ENCODE measurements around the gene SAPCD2.

Gene SAPCD2

DNA sequence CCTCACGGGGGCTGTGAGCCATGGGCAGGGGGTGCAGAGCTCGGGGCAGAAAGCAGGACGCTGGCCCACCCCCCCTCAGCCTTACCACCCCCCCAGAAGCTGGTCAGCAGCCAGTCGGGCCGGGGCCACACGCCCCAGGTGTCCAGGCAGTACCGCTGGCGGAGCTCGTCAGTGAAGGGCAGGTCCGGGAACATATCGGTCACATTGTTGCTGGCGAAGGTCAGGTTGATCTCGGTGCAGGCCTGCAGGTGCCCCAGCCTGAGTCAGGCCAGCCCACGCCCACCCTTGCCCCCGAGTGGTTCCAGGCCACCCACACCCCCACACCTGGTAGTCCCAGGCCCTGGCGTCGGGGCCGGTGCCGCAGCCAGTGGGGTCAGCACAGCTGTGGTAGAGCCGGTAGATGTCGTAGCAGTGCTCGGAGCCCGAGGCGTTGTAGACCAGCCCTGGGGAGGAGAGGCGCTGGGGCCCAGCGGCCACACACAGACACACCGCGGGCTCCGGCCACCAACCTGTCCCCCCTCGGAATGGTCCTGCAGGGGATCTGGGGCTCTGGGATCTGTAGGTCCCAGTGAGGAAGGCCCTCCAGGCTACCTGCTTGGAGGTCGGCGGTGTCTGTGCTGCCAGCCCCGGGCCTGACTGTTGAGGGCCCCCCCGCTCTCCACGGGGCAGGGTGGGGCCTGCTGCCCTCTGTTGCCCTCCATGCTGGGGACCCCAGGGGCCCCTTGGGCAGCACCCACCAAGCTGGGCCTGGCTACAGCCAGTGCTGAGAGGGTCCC is 41.6 kb upstream of the SAPCD2 start:
- Mint-ChIP-seq H3K9me3 (no peaks in the 10 kb centered on the region), H3K4me3 (no peak overlapping the region), H3K27ac (ENCODE audit: low read depth) (no peak overlapping the region), H3K36me3 (ENCODE audit: insufficient read depth) (peaks cover 20% of the 10 kb centered on the region), H3K4me1 (no peaks in the 10 kb centered on the region), H3K27me3 (no peaks in the 10 kb centered on the region)
- no peak for ATAC-seq (replicated peaks; ENCODE audit: extremely low read depth, poor library complexity, severe bottlenecking)
- no peak for DNase-seq (ENCODE audit: low spot score in 2 of 2)

- no peak for ATAC-seq (replicated peaks; ENCODE audit: extremely low read depth, poor library complexity, severe bottlenecking)
- Mint-ChIP-seq H3K4me3 (peak overlapping the region; percentile 36), H3K4me1 (no peaks in the 10 kb centered on the region), H3K36me3 (ENCODE audit: insufficient read depth) (peaks cover 22% of the 10 kb centered on the region), H3K27me3 (no peaks in the 10 kb centered on the region), H3K27ac (ENCODE audit: low read depth) (no peak overlapping the region), H3K9me3 (no peaks in the 10 kb centered on the region)
- DNase-seq (ENCODE audit: low spot score in 2 of 2) = no peak
Measured at GRCh38 chr9:137110911-137111787, 40.8 kb upstream of the SAPCD2 start.

GRCh38 chr9:137110147-137110910 is 40.0 kb upstream of the SAPCD2 start:
- peaks cover 26% of the 10 kb centered on the region for H3K36me3 Mint-ChIP-seq (ENCODE audit: insufficient read depth)
- no peaks in the 10 kb centered on the region for H3K9me3 Mint-ChIP-seq
- no peak overlapping the region for H3K27ac Mint-ChIP-seq (ENCODE audit: low read depth)
- no peak for ATAC-seq (replicated peaks; ENCODE audit: extremely low read depth, poor library complexity, severe bottlenecking)
- no peak for DNase-seq (ENCODE audit: low spot score in 2 of 2)
- no peaks in the 10 kb centered on the region for H3K4me1 Mint-ChIP-seq
- H3K4me3 Mint-ChIP-seq = peak overlapping the region; percentile 36
- no peaks in the 10 kb centered on the region for H3K27me3 Mint-ChIP-seq

DNA sequence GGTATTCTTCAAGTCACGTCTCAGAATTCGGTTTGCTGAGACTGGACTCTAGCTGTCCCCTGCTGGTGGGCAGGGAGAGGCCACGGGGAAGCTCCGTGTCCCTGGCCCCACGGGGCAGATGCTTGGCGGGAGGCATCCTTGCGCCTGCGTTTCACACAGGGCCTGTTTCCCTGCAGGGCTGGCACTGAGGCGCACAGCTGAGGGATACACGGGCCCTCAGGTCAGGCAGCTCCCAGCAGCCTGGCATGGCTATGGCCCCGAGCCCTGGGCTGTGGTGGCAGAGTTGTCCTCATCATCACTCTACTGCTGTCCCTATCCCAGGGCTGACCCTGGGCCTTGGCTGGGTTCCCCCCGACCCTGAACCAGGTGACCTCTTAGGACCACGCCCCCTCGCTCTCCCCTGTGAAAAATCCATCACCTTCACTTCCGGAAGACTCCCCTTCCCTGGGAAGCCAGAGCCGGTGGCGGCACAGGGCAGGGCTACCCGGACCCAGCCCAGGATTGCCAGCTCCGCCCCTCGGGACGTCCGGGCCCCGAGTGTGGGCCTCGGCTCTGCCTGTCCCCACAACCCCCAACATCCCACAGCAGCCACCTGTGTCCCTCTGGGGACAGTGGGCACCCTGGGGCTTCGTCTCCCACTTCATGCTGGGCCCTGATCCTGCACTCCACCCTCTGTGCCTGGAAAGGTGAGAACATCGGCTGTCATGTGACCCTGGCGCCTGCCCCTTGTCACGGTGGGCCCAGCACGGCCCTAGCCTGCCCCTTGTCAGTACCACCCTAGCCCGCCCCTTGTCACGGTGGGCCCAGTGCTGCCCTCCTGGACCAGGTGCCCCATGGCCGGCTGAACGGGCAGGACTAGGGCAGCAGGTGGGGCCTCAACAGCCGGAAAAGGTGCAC is 39.1 kb upstream of the SAPCD2 start:
- no peaks in the 10 kb centered on the region for H3K27me3 Mint-ChIP-seq

DNA sequence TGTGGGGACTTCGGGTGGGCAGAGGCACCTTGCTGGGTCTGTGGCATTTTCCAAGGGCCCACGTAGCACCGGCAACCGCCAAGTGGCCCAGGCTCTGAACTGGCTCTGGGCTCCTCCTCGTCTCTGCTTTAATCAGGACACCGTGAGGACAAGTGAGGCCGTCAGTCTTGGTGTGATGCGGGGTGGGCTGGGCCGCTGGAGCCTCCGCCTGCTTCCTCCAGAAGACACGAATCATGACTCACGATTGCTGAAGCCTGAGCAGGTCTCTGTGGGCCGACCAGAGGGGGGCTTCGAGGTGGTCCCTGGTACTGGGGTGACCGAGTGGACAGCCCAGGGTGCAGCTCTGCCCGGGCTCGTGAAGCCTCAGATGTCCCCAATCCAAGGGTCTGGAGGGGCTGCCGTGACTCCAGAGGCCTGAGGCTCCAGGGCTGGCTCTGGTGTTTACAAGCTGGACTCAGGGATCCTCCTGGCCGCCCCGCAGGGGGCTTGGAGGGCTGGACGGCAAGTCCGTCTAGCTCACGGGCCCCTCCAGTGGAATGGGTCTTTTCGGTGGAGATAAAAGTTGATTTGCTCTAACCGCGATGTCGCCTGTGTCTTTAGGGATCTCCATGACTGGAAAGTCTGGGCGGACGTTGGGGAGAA is 38.4 kb upstream of the SAPCD2 start:
- Mint-ChIP-seq H3K9me3 (no peaks in the 10 kb centered on the region), H3K27ac (ENCODE audit: low read depth) (no peak overlapping the region), H3K27me3 (no peaks in the 10 kb centered on the region), H3K4me1 (no peaks in the 10 kb centered on the region), H3K4me3 (no peak overlapping the region), H3K36me3 (ENCODE audit: insufficient read depth) (peaks cover 34% of the 10 kb centered on the region)
- ATAC-seq (replicated peaks; ENCODE audit: extremely low read depth, poor library complexity, severe bottlenecking) (no peak), DNase-seq (ENCODE audit: low spot score in 2 of 2) (no peak)

More for the DNA sequence above, 39.1 kb upstream of the SAPCD2 start:
- H3K4me3 Mint-ChIP-seq = no peak overlapping the region
- H3K4me1 Mint-ChIP-seq = no peaks in the 10 kb centered on the region
- H3K9me3 Mint-ChIP-seq = no peaks in the 10 kb centered on the region
- ATAC-seq (replicated peaks; ENCODE audit: extremely low read depth, poor library complexity, severe bottlenecking) = no peak
- no peak overlapping the region for H3K27ac Mint-ChIP-seq (ENCODE audit: low read depth)
- H3K36me3 Mint-ChIP-seq (ENCODE audit: insufficient read depth) = peaks cover 26% of the 10 kb centered on the region
- no peak for DNase-seq (ENCODE audit: low spot score in 2 of 2)

DNA sequence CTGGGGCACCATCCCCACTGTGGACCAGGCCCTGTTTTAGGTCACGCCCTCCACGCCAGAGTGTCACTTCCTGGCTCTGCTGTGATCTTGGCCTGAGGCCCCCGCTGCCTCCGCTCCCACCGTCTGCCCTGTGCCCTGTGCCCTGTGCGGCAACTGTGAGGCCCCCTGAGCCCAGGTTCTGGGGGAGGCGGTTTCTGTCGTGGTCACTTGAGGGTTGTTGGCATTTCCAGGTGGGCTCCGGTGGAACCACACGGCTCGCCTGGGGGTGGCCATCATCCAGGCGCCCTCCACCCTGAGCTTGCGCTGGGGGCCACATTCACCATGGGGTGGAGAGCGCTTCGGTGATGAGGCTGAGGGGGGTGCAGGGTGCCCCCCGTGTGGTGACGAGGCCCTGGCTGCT is 37.6 kb upstream of the SAPCD2 start:
- peaks cover 31% of the 10 kb centered on the region for H3K36me3 Mint-ChIP-seq (ENCODE audit: insufficient read depth)
- no peaks in the 10 kb centered on the region for H3K4me1 Mint-ChIP-seq
- H3K27ac Mint-ChIP-seq (ENCODE audit: low read depth) = no peak overlapping the region
- H3K9me3 Mint-ChIP-seq = no peaks in the 10 kb centered on the region
- ATAC-seq (replicated peaks; ENCODE audit: extremely low read depth, poor library complexity, severe bottlenecking) (no peak), DNase-seq (ENCODE audit: low spot score in 2 of 2) (no peak)
- no peaks in the 10 kb centered on the region for H3K27me3 Mint-ChIP-seq
- H3K4me3 Mint-ChIP-seq = no peak overlapping the region

DNA sequence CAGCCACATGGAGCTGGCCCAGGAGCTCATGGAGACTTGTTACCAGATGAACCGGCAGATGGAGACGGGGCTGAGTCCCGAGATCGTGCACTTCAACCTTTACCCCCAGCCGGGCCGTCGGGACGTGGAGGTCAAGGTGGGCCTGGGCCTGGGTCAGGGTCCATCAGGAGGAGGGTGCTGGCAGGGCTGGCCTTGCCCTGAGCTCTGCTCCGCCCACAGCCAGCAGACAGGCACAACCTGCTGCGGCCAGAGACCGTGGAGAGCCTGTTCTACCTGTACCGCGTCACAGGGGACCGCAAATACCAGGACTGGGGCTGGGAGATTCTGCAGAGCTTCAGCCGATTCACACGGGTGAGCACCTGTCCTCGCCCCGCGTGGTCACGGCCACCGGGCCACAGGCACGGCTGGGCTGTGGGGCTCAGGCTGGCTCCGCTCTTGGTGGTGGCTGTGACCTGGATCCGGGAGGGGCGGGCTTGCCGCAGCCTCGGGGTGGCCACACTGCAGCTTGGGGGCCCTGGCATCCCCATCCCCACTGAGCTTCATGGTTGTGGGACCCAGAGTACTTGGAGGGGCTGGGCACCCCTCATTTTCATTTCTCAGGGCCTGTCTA is 37.1 kb upstream of the SAPCD2 start:
- Mint-ChIP-seq H3K27ac (ENCODE audit: low read depth) (no peak overlapping the region), H3K27me3 (no peaks in the 10 kb centered on the region), H3K4me3 (no peak overlapping the region), H3K4me1 (no peaks in the 10 kb centered on the region), H3K36me3 (ENCODE audit: insufficient read depth) (peaks cover 31% of the 10 kb centered on the region), H3K9me3 (no peaks in the 10 kb centered on the region)
- ATAC-seq (replicated peaks; ENCODE audit: extremely low read depth, poor library complexity, severe bottlenecking) (no peak), DNase-seq (ENCODE audit: low spot score in 2 of 2) (no peak)

- Mint-ChIP-seq H3K27me3 (no peaks in the 10 kb centered on the region), H3K9me3 (no peaks in the 10 kb centered on the region), H3K27ac (ENCODE audit: low read depth) (no peak overlapping the region), H3K4me3 (no peak overlapping the region), H3K36me3 (ENCODE audit: insufficient read depth) (peaks cover 31% of the 10 kb centered on the region), H3K4me1 (no peaks in the 10 kb centered on the region)
- ATAC-seq (replicated peaks; ENCODE audit: extremely low read depth, poor library complexity, severe bottlenecking) (no peak), DNase-seq (ENCODE audit: low spot score in 2 of 2) (no peak)
Measured at GRCh38 chr9:137106662-137107250, 36.4 kb upstream of the SAPCD2 start.

DNA sequence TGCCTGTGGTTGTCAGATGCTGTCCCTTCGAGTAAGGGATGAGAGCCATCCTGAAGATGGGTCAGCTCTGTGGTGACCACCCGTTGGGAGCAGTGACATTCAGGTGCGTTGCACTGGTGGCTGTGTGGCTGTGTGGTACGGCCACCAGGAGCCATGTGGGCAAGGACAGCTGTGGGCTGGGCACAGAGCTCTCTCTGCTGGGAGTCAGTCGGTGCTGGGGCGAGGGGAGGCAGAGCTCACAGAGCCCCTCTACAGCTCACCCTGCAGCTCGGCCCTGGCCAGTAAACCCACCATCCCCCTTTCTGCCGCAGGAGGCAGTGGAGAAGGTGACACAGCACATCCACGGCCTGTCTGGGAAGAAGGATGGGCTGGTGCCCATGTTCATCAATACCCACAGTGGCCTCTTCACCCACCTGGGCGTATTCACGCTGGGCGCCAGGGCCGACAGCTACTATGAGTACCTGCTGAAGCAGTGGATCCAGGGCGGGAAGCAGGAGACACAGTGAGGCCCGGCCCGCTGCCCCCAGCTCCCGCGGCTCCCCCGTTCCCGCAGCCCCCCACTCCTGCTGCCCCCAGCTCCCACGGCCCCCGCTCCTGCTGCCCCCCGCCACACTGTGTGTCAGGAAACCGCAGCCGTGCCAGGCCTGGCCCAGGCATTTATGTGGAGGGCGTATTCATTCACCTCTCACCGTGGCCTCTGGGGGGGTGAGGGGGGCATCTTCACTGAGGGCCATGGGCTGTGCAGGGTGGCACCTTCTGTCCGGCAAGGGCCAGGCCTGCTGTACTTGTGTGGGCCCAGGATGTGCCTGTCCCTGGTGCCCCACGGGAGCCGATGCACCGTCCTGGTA is 35.7 kb upstream of the SAPCD2 start:
- Mint-ChIP-seq H3K9me3 (no peaks in the 10 kb centered on the region), H3K27ac (ENCODE audit: low read depth) (no peak overlapping the region), H3K4me3 (no peak overlapping the region), H3K36me3 (ENCODE audit: insufficient read depth) (peaks cover 30% of the 10 kb centered on the region), H3K4me1 (no peaks in the 10 kb centered on the region), H3K27me3 (no peaks in the 10 kb centered on the region)
- DNase-seq (ENCODE audit: low spot score in 2 of 2) = no peak
- no peak for ATAC-seq (replicated peaks; ENCODE audit: extremely low read depth, poor library complexity, severe bottlenecking)

DNA sequence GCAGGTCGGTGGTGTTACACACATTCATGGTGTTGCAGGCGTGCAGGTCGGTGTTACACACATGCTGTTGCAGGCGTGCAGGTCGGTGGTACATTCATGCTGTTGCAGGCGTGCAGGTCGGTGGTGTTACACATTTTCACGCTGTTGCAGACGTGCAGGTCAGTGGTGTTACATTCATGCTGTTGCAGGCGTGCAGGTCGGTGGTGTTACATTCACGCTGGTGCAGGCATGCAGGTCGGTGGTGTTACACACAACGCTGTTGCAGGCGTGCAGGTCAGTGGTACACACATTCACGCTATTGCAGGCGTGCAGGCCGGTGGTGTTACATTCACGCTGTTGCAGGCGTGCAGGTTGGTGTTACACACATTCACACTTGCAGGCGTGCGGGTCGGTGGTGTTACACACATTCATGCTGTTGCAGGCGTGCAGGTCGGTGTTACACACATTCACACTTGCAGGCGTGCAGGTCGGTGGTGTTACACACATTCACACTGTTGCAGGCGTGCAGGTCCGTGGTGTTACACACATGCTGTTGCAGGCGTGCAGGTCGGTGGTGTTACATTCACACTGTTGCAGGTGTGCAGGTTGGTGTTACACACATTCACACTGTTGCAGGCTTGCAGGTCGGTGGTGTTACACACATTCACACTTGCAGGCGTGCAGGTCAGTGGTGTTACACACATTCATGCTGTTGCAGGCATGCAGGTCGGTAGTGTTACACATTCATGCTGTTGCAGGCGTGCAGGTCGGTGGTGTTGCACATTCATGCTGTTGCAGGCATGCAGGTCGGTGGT is 33.0 kb upstream of the SAPCD2 start:
- H3K9me3 Mint-ChIP-seq = no peaks in the 10 kb centered on the region
- H3K4me1 Mint-ChIP-seq = no peaks in the 10 kb centered on the region
- H3K27ac Mint-ChIP-seq (ENCODE audit: low read depth) = no peak overlapping the region
- H3K4me3 Mint-ChIP-seq = no peak overlapping the region
- H3K36me3 Mint-ChIP-seq (ENCODE audit: insufficient read depth) = peaks cover 25% of the 10 kb centered on the region
- H3K27me3 Mint-ChIP-seq = no peaks in the 10 kb centered on the region
- ATAC-seq (replicated peaks; ENCODE audit: extremely low read depth, poor library complexity, severe bottlenecking) (no peak), DNase-seq (ENCODE audit: low spot score in 2 of 2) (no peak)

Data from central memory CD8-positive, alpha-beta T cell (primary cell).